HG03558 (cell line): ENCODE measurements around the gene SLC66A3.

Source experiments
- ATAC-seq: cut with Tn5 transposase; IDR thresholded peaks from one replicate; pipeline ENCODE4 v1.9.1; 2021; ENCODE audit warnings: moderate number of reproducible peaks; ENCODE audit not compliant: unreplicated experiment; ENCODE audit errors: extremely low read depth

Gene SLC66A3

GRCh38 chr2:11133936-11134320 lies 21.3 kb upstream of the SLC66A3 start:
- ATAC-seq, result no peak

GRCh38 chr2:11134349-11134748 lies 20.9 kb upstream of the SLC66A3 start:
- ATAC-seq, result no peak

- no peak for ATAC-seq
These were observed 14.8 kb upstream of the SLC66A3 start for GRCh38 chr2:11140492-11140891.

DNA sequence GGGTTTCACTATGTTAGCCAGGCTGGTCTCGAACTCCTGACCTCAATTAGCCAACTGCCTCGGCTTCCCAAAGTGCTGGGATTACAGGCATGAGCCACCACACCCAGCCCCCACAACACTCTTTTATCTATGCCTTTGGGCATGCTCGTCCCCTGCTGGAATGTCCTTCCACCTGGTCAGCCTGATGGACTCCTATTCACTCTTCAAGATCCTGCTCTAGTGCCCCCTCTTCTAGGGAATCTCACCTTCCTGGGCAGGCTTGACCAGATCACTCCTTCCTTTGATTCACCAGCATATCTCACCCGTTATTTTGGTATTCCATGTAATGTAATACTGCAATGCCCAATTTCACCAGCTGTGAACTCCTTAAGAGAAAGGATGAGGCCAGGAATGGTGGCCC lies 13.9 kb upstream of the SLC66A3 start:
- ATAC-seq, result no peak

GRCh38 chr2:11142330-11142729 lies 12.9 kb upstream of the SLC66A3 start:
- no peak for ATAC-seq

DNA sequence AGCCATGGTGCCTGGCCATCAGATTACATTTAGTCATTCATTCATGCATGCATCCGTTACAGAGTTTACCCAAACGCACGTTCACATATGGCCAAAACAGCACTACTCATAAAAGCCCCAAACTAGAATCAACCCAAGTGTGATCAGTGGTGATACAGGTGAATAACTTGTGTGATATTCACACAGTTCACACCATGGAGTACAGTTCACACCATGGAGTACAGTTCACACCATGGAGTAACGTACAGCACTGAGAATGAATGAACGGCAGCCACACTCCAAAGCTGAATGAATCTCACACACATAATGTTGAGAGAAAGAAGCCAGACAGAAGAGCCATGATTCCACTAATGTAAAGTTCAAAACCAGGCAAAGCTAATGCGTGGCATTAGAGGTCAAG lies 12.3 kb upstream of the SLC66A3 start:
- no peak for ATAC-seq

- no peak for ATAC-seq
These were observed 11.1 kb upstream of the SLC66A3 start for GRCh38 chr2:11144077-11144737.

- no peak for ATAC-seq
These were observed 10.6 kb upstream of the SLC66A3 start for GRCh38 chr2:11144738-11145079.

GRCh38 chr2:11145350-11145749 lies 9.9 kb upstream of the SLC66A3 start:
- no peak for ATAC-seq

- no peak for ATAC-seq
These were observed 9.2 kb upstream of the SLC66A3 start for GRCh38 chr2:11146076-11146475.

DNA sequence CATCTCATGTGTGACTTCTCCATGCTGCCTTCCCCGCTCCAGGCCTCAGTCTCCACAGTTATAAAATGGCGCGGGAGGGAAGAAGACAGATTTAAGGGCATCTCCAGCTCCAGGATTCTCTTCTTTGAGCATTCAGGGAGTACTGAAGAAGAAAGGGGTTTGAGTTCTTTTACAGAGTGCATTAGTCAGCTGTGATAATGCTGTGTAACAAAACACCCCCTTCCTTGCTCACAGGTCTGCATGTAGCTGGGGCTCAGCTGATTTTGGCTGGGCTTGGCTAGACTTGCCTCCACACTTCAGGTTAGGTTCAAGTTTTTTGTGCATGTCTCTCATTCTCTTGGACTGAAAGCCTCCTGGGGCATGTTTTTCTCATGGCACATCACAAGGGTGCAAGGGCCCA lies 8.0 kb upstream of the SLC66A3 start:
- no peak for ATAC-seq

DNA sequence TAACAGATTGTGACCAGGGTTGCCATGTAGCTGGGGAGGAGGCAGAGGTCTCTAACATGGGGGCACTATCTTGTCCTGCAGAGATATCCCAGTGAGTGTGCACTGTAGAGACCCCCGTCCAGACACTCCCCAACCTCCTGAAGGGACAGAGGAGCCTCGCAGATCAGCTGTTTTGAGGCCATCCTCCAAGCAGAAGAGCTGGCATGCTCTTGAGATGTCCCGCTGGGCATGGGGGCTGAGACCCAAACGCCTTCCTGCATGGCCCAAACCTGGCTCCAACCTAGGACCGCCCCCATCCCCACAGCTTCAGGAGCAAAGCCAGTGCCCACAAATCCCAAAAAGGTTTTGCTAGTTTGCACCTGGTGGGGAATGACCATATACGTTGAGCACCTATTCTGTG lies 2.7 kb upstream of the SLC66A3 start:
- ATAC-seq, result no peak

DNA sequence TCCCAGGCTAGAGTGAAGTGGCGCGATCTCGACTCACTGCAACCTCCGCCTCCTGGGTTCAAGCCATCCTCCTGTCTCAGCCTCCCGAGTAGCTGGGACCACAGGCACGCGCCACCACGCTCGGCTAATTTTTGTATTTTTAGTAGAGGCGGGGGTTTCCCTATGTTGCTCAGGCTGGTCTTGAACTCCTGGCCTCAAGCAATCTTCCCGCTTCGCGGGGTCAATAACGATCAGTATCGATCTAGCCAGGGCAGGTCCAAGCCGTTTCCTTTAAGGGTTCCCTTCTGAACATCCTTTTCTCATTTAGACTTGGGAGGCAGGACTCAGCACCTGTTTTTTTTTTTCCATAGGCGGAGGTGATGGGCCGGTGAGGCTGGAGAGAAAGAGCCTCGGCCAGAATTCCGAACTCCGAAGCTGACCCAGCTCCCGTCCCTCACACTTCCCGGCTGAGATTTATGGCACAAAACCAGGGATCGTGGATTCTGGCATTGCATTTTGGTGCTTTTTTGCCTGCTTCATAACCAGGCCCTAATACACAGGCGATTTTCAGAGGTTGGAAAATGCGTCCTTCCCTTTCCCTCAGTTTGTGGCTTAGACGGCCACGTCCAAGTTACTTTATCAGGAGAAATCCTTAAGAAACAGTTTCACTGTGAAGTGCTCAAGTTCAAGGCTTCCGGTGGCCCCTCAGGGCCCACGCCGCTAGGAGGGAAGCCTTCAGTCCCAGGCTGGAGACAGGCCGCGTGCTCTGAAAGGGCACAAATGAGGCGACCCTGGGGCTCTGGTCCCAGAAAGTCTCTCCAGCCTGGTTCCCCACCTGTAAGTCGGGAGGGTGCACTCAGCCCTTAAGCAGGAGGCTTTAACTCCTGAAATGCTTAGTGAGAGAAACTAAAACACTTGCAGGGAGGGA lies 998 bp upstream of the SLC66A3 start:
- no peak for ATAC-seq

DNA sequence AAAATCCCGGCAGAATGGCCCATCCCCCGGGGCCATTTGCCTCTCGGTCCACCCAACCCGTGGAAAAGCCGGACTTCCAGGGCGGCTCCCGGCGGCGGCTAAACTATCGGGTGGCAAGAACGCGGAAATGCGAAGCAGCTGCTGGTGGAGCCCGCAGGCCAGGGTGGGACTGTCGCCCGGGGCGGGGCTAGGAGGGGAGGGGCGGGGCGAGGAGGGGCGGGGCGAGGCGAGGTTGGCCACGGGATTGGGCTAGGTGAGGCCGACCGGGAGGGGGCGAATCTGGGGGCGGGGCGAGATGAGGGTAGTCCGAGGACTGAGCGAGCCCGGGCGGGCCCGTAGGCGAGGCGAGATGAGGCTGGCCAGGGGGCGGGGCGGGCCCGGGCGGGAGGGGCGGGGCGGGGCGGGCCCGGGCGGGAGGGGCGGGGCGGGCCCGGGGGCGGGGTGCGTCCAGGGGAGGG lies 315 bp upstream of the SLC66A3 start:
- ATAC-seq, result peak; percentile 30

DNA sequence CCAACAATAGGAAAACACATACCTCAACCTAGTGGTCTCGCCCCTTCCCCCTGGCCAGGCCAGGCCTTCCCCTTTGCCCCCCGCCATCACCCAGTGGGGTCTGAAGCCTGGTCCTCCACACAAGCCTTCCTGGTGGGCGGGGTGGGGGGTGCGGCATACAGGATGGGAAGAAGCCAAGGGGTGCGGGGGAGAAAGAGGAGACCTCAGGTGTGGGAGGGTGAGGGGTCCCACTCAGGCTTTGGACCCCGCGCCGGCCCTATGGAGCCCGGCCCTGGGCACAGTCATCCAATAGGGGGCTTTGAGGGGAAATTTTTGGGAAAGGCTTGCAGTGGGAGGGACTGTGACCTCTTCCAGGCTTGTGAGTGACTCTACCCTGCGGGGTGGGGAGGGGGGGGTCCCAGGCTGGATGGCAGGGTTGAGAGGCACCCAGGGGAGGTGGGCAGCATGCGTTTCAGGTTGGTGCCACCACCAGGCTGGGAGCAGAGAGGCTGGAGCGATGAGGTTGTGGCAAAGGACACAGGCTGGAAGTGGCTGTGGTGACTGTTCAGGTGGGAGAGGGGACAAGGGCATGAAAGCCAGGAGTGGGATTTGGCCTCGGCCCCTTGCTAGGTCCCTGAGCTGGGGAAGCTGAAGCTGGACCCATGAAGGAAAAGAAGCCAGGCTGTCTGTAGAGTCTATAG lies 1.3 kb downstream of the SLC66A3 start:
- ATAC-seq, result no peak

DNA sequence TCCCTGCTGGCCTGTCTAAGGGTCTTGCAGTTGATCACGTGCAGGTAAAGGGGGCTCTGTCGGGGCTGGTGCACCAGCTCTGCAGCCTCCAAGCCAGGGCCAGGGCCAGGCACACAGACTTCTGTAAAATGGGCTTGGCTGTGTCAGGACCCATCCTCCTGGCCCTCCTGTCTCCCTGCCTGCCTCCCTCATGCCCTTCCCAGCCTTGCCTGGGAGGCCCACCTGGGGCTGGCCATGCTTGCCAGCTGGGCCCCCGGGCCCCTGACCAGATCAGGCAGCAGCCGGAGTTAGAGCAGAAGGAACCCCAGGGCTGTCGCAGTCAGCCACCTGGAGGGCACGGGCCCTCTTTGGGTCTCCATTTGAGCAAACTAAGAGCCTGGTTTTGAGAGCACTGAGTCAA lies 2.0 kb downstream of the SLC66A3 start:
- no peak for ATAC-seq

DNA sequence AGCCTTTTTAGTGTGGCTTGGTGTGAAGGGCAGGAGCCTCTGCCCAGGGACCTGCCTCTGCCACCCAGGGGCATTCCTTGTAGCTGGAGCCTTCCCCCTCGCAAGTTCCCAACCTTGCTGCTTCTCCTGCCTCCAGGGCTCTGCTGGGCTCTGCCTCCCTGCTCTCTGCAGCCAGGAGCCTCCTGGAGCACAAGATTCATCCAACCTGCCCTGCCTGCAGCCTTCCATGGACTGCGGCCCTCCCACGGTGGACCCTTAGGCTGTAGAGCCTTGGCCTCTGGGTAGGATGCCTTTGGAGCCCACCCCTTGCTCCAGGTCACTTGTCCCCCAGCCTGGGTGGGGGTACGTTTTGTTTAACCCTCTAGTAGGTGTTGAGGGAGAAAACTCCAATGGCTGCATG lies 2.5 kb downstream of the SLC66A3 start:
- ATAC-seq, result no peak

- no peak for ATAC-seq
These were observed 3.8 kb downstream of the SLC66A3 start for GRCh38 chr2:11158916-11159573.

- ATAC-seq, result no peak
These were observed 4.4 kb downstream of the SLC66A3 start for GRCh38 chr2:11159574-11160170.

GRCh38 chr2:11160256-11160655 lies 5.0 kb downstream of the SLC66A3 start:
- ATAC-seq, result no peak
